ENCODE data around the gene IL6R.

Gene IL6R

GRCh38 chr1:154502744-154503115 is 97.6 kb downstream of the IL6R start:
- DNase-seq: no peak

- no peak for DNase-seq
These were observed 98.8 kb downstream of the IL6R start for GRCh38 chr1:154503898-154504297.

- DNase-seq: no peak
These were observed 107.6 kb downstream of the IL6R start for GRCh38 chr1:154512760-154513159.

GRCh38 chr1:154514066-154514553 is 109.0 kb downstream of the IL6R start:
- DNase-seq: no peak

GRCh38 chr1:154517661-154518060 is 112.5 kb downstream of the IL6R start:
- DNase-seq: no peak
